GM19372 (cell line): ENCODE data around the gene CDKN1A.

ENCODE experiments used
- ATAC-seq: cut with Tn5 transposase; IDR thresholded peaks from one replicate; pipeline ENCODE4 v1.9.1; 2021; ENCODE audit warnings: mild to moderate bottlenecking, low read depth, moderate library complexity; ENCODE audit not compliant: unreplicated experiment

CDKN1A gene

GRCh38 chr6:36735110-36736071 is 56.9 kb downstream of the CDKN1A start:
- no peak for ATAC-seq
